Measurements from ENCODE around the gene FAAH.

- TF ChIP-seq NFYC (CRISPR knock-in tag; IDR thresholded peaks at IDR 0.05): no peak
- no peak for TF ChIP-seq DNMT1 (CRISPR knock-in tag; IDR thresholded peaks at IDR 0.05)
- no peak for TF ChIP-seq PCBP2 (optimal IDR thresholded peaks at IDR 0.05; ENCODE audit: low read depth, low read length, poor library complexity, severe bottlenecking)
- no peak for TF ChIP-seq SNRNP70 (IDR thresholded peaks at IDR 0.05; ENCODE audit: low read depth, low read length)
- TF ChIP-seq NR1H2 (CRISPR knock-in tag; IDR thresholded peaks at IDR 0.05; ENCODE audit: borderline replicate concordance, low read depth): no peak
- TF ChIP-seq ZNF781 (CRISPR knock-in tag; IDR thresholded peaks at IDR 0.05; ENCODE audit: borderline replicate concordance, not compliant biosample characterization): no peak
- TF ChIP-seq HOXA5 (CRISPR knock-in tag; IDR thresholded peaks at IDR 0.05): no peak
Measured at GRCh38 chr1:46364612-46365011, 29.5 kb upstream of the FAAH start.
